Stimulated activated CD8-positive, alpha-beta memory T cell treated with anti-CD3 and anti-CD28 coated beads, Interleukin-4, amount 100 ng/mL, for 48 hours (primary cell): Measurements from ENCODE around the gene KCTD7.
A peak's percentile ranks its signal among the peaks of the same experiment; 100 is the strongest.
"Not testable (repeated sequence)": the region's sequence is repeated elsewhere in the genome, so short reads cannot be mapped to it uniquely, and the experiment has no call there.

ENCODE experiments used
- DNase-seq: peaks from one replicate; pipeline ENCODE4 v3.0.0-alpha.2; 2020

Gene KCTD7

GRCh38 chr7:66655113-66655806, 26.6 kb downstream of the KCTD7 start:
- not testable (repeated sequence) for DNase-seq

GRCh38 chr7:66655826-66656485, 27.3 kb downstream of the KCTD7 start:
- not testable (repeated sequence) for DNase-seq

GRCh38 chr7:66657798-66658197, 29.1 kb downstream of the KCTD7 start:
- DNase-seq = no peak

- no peak for DNase-seq
Measured at GRCh38 chr7:66662646-66663264, 34.1 kb downstream of the KCTD7 start.

GRCh38 chr7:66664590-66665293, 36.1 kb downstream of the KCTD7 start:
- no peak for DNase-seq

GRCh38 chr7:66666313-66666952, 37.8 kb downstream of the KCTD7 start:
- DNase-seq = no peak

GRCh38 chr7:66667023-66667728, 38.5 kb downstream of the KCTD7 start:
- DNase-seq = no peak

GRCh38 chr7:66668112-66668511, 39.4 kb downstream of the KCTD7 start:
- no peak for DNase-seq

- no peak for DNase-seq
Measured at GRCh38 chr7:66668677-66669076, 40.0 kb downstream of the KCTD7 start.

- no peak for DNase-seq
Measured at GRCh38 chr7:66669088-66669487, 40.4 kb downstream of the KCTD7 start.

- DNase-seq = no peak
Measured at GRCh38 chr7:66669496-66669895, 40.8 kb downstream of the KCTD7 start.

- DNase-seq = no peak
Measured at GRCh38 chr7:66671034-66671433, 42.4 kb downstream of the KCTD7 start.

- not testable (repeated sequence) for DNase-seq
Measured at GRCh38 chr7:66671486-66671885, 42.8 kb downstream of the KCTD7 start.

- DNase-seq = not testable (repeated sequence)
Measured at GRCh38 chr7:66672432-66673123, 43.9 kb downstream of the KCTD7 start.

- peak; percentile 38 for DNase-seq
Measured at GRCh38 chr7:66673124-66673640, 44.5 kb downstream of the KCTD7 start.

- no peak for DNase-seq
Measured at GRCh38 chr7:66679633-66680244, 51.1 kb downstream of the KCTD7 start.

GRCh38 chr7:66681491-66682349, 53.0 kb downstream of the KCTD7 start:
- peak; percentile 98 for DNase-seq

- no peak for DNase-seq
Measured at GRCh38 chr7:66682350-66683093, 53.8 kb downstream of the KCTD7 start.

- DNase-seq = peak; percentile 20
Measured at GRCh38 chr7:66683094-66683769, 54.6 kb downstream of the KCTD7 start.
